Motor neuron (in vitro differentiated cells): ENCODE results near the gene ACTL7B. TPM values are rescaled to one million over a fixed set of nuclear protein-coding genes. Genes with fewer than 3 reads are reported as not detected.

Experiments used
- total RNA-seq, 8 experiments: library from RNA; unstranded; fragments of 300-600 nt; gene quantifications; 2 replicates each; pipeline versions ENCODE4 v1.2.3 to v1.2.4, GENCODE V29; 2022

The ACTL7B gene
- total RNA-seq, 8 experiments from 2014 or later: 0.05 to 0.57 (median 0.20) TPM; not detected in 1

Other genes with a start within 250 kb of the ACTL7B start
- gene ACTL7A, start 6.3 kb upstream of the ACTL7B start, total RNA-seq: under 1 TPM in 7 of 8 experiments, not detected in 1; 0.05 to 0.73 (median 0.25) TPM
- gene ELP1, start 78.1 kb upstream of the ACTL7B start, total RNA-seq: 10 to 100 TPM; 22.8 to 50.4 (median 36.2) TPM
- 10 to 100 TPM in 7 of 8 experiments, 1 to 10 TPM in 1; 9.8 to 23.4 (median 15.4) TPM for gene ABITRAM, start 78.4 kb upstream of the ACTL7B start, total RNA-seq
- 10 to 100 TPM; 16.3 to 34.7 (median 19.5) TPM for gene CTNNAL1, start 157.5 kb upstream of the ACTL7B start, total RNA-seq